Nephron (organoid): ENCODE results near the gene POU6F2.

ENCODE experiments used
- H3K27ac Mint-ChIP-seq, 3 experiments: 2 replicates each; pipeline ENCODE4 v1.8.0; 2020; ENCODE audit warnings: mixed read lengths in 3 of 3, mild to moderate bottlenecking in 2 of 3, moderate library complexity in 1 of 3
- H3K27me3 Mint-ChIP-seq: 2 replicates; pipeline ENCODE4 v1.8.0; 2021; ENCODE audit warnings: low read depth, mild to moderate bottlenecking, moderate library complexity, mixed read lengths
- H3K36me3 Mint-ChIP-seq: 2 replicates; pipeline ENCODE4 v1.8.0; 2020; ENCODE audit warnings: low read depth, mixed read lengths
- H3K4me1 Mint-ChIP-seq: 2 replicates; pipeline ENCODE4 v1.8.0; 2020; ENCODE audit warnings: mixed read lengths
- H3K4me3 Mint-ChIP-seq, 3 experiments: 2 replicates each; pipeline ENCODE4 v1.8.0; 2020; ENCODE audit warnings: mild to moderate bottlenecking in 3 of 3, mixed read lengths in 3 of 3, moderate library complexity in 2 of 3
- H3K9me3 Mint-ChIP-seq: 2 replicates; pipeline ENCODE4 v1.8.0; 2020; ENCODE audit warnings: mixed read lengths
- TF ChIP-seq, protein P1 (sequence below), 3 experiments: fragments of 200-600 bp; sonication (generic); IDR thresholded peaks; one replicate each; pipeline ENCODE4 v1.5.0; 2021; ENCODE audit warnings: antibody characterized with exemption in 3 of 3; ENCODE audit not compliant: unreplicated experiment in 3 of 3

The POU6F2 gene

GRCh38 chr7:39265641-39266591, 288.2 kb downstream of the POU6F2 start:
- peaks cover 6% of the 10 kb centered on the region for H3K27me3 Mint-ChIP-seq
- peaks cover 11% of the 10 kb centered on the region for H3K4me1 Mint-ChIP-seq
- no peak overlapping the region for H3K4me3 Mint-ChIP-seq
- TF ChIP-seq, protein P1, sequence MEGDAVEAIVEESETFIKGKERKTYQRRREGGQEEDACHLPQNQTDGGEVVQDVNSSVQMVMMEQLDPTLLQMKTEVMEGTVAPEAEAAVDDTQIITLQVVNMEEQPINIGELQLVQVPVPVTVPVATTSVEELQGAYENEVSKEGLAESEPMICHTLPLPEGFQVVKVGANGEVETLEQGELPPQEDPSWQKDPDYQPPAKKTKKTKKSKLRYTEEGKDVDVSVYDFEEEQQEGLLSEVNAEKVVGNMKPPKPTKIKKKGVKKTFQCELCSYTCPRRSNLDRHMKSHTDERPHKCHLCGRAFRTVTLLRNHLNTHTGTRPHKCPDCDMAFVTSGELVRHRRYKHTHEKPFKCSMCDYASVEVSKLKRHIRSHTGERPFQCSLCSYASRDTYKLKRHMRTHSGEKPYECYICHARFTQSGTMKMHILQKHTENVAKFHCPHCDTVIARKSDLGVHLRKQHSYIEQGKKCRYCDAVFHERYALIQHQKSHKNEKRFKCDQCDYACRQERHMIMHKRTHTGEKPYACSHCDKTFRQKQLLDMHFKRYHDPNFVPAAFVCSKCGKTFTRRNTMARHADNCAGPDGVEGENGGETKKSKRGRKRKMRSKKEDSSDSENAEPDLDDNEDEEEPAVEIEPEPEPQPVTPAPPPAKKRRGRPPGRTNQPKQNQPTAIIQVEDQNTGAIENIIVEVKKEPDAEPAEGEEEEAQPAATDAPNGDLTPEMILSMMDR (IDR thresholded peaks at IDR 0.05; ENCODE audit: unreplicated experiment in 3 of 3), result no peak
- H3K36me3 Mint-ChIP-seq, result no peaks in the 10 kb centered on the region
- no peaks in the 10 kb centered on the region for H3K9me3 Mint-ChIP-seq
- no peak overlapping the region for H3K27ac Mint-ChIP-seq

DNA sequence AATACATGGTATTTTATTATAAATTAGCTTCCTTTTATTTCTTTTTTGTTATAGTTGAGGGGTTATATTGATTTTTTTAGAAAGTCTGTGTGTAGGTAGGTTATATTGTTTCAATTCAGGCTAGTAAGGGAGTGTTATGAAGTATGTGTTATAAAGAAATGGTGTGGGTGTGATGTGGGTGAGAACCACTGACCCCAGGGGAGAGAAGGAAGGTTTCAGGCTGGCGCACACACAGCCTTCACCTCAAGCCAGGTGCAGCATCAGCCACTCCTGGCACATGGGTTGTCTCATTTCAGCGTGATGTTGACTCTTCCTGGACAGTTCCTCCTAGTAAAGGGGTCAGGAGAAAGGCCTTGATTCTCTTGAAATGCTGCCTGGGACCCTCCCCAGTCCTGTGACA, 291.3 kb downstream of the POU6F2 start:
- Mint-ChIP-seq H3K9me3 (no peaks in the 10 kb centered on the region), H3K27ac (no peak overlapping the region), H3K27me3 (peaks cover 6% of the 10 kb centered on the region), H3K36me3 (no peaks in the 10 kb centered on the region), H3K4me1 (peaks cover 19% of the 10 kb centered on the region), H3K4me3 (no peak overlapping the region)
- TF ChIP-seq, protein P1 (IDR thresholded peaks at IDR 0.05; ENCODE audit: unreplicated experiment in 3 of 3), result no peak

DNA sequence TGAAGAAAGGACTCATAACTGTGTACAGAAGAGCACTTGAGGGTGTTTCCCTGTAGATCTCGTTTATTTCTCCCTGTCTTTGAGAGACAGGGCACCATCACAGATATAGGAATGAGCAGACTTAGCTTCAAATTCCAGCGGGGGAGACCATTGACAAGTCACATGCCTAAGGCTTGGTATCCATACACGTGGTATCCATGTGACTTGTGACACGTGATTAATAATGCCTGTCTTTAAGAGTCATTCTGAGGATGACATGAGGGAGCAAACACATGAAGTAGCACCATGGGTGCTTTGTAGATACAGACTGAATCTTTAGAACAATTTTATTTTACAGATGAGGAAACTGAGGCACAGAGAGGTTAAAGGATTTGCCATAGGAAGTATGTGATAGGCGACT, 292.3 kb downstream of the POU6F2 start:
- Mint-ChIP-seq H3K27me3 (peaks cover 6% of the 10 kb centered on the region), H3K9me3 (no peaks in the 10 kb centered on the region)
- TF ChIP-seq, protein P1 (IDR thresholded peaks at IDR 0.05; ENCODE audit: unreplicated experiment in 3 of 3), result no peak

GRCh38 chr7:39271402-39271801, 293.7 kb downstream of the POU6F2 start:
- TF ChIP-seq, protein P1 (IDR thresholded peaks at IDR 0.05; ENCODE audit: unreplicated experiment in 3 of 3), result no peak
- H3K27ac Mint-ChIP-seq, result peak overlapping the region in 1 of 3 experiments; percentile 7
- H3K4me1 Mint-ChIP-seq, result peaks cover 14% of the 10 kb centered on the region
- H3K36me3 Mint-ChIP-seq, result no peaks in the 10 kb centered on the region
- H3K9me3 Mint-ChIP-seq, result no peaks in the 10 kb centered on the region
- H3K27me3 Mint-ChIP-seq, result peaks cover 6% of the 10 kb centered on the region
- no peak overlapping the region for H3K4me3 Mint-ChIP-seq

More for the DNA sequence above, 292.3 kb downstream of the POU6F2 start:
- Mint-ChIP-seq H3K36me3 (no peaks in the 10 kb centered on the region), H3K4me1 (peaks cover 19% of the 10 kb centered on the region), H3K4me3 (no peak overlapping the region), H3K27ac (no peak overlapping the region)

DNA sequence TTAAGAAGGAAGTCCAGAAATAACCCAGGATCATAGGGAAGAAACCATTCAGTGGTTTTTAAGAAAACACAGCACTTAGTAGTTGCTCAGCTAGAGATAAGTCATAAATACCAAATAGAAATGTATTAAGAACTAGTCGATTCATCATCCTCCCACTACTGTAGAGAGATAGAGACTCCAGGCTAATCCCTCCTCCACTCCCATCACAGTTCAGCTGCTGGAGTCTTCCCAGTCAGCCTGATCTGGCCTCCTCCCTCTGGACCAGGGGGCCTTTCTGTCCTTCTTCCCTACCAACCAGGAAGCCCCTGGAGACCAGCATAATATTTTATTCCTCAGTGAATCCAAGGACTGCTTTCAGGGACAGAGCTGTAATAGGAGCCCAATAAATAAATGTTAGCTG, 294.4 kb downstream of the POU6F2 start:
- Mint-ChIP-seq H3K27me3 (peaks cover 6% of the 10 kb centered on the region), H3K4me3 (no peak overlapping the region), H3K9me3 (no peaks in the 10 kb centered on the region), H3K4me1 (peaks cover 14% of the 10 kb centered on the region), H3K27ac (peak overlapping the region in 2 of 3 experiments; percentile 7 to 34), H3K36me3 (no peaks in the 10 kb centered on the region)
- TF ChIP-seq, protein P1 (IDR thresholded peaks at IDR 0.05; ENCODE audit: unreplicated experiment in 3 of 3), result no peak
